Mesenchymal stem cell (in vitro differentiated cells and primary cell): ENCODE data around the gene TAOK3.

Experiments used
- DNase-seq: peaks from one replicate; pipeline ENCODE4 v3.0.0-alpha.2; 2013
- H2AFZ ChIP-seq: one replicate; pipeline ENCODE4 v1.6.1; 2013; ENCODE audit warnings: low read depth, mild to moderate bottlenecking, control low read depth, inconsistent platforms, low read length, moderate library complexity
- H2AK5ac ChIP-seq: 2 replicates; pipeline ENCODE4 v1.6.1; 2013; ENCODE audit warnings: low read length, moderate library complexity, mild to moderate bottlenecking, inconsistent platforms; ENCODE audit not compliant: severe bottlenecking
- H2BK120ac ChIP-seq: one replicate; pipeline ENCODE4 v1.6.1; 2013; ENCODE audit warnings: low read depth, mild to moderate bottlenecking, inconsistent platforms, low read length, moderate library complexity
- H2BK12ac ChIP-seq, 2 experiments: one replicate each; pipeline ENCODE4 v1.6.1; 2013; ENCODE audit warnings: inconsistent platforms in 2 of 2, low read length in 2 of 2, mild to moderate bottlenecking in 2 of 2, moderate library complexity in 2 of 2, control low read depth in 1 of 2
- H2BK15ac ChIP-seq: one replicate; pipeline ENCODE4 v1.6.1; 2013; ENCODE audit warnings: mild to moderate bottlenecking, low read depth, inconsistent platforms; ENCODE audit not compliant: poor library complexity, severe bottlenecking
- H2BK5ac ChIP-seq: 2 replicates; pipeline ENCODE4 v1.6.1; 2013; ENCODE audit warnings: low read depth, mild to moderate bottlenecking, low read length, control low read depth, inconsistent platforms; ENCODE audit not compliant: poor library complexity, severe bottlenecking
- H3K14ac ChIP-seq, 2 experiments: one replicate each; pipeline ENCODE4 v1.6.1; 2013; ENCODE audit warnings: inconsistent platforms in 2 of 2, low read length in 2 of 2, control low read depth in 1 of 2, mild to moderate bottlenecking in 1 of 2, moderate library complexity in 1 of 2
- H3K18ac ChIP-seq, 2 experiments: one replicate each; pipeline ENCODE4 v1.6.1; 2013; ENCODE audit warnings: inconsistent platforms in 2 of 2, low read length in 2 of 2, control low read depth in 1 of 2, low read depth in 1 of 2, mild to moderate bottlenecking in 1 of 2
- H3K23ac ChIP-seq, 2 experiments: one replicate each; pipeline ENCODE4 v1.6.1; 2013; ENCODE audit warnings: inconsistent platforms in 2 of 2, low read length in 2 of 2, mild to moderate bottlenecking in 2 of 2, moderate library complexity in 2 of 2, control low read depth in 1 of 2
- H3K27ac ChIP-seq: 2 replicates; pipeline ENCODE4 v1.5.1; 2013; ENCODE audit warnings: mild to moderate bottlenecking, moderate library complexity, low read length, control low read depth, inconsistent platforms; ENCODE audit not compliant: poor library complexity, severe bottlenecking
- H3K27me3 ChIP-seq, 2 experiments: 2 replicates each; pipeline versions ENCODE4 v1.6.1 to v1.7.0; 2013; ENCODE audit warnings: low read length in 2 of 2, mild to moderate bottlenecking in 2 of 2, moderate library complexity in 2 of 2, control low read depth in 1 of 2, inconsistent platforms in 1 of 2; ENCODE audit not compliant: control insufficient read depth in 1 of 2, insufficient read depth in 1 of 2
- H3K36me3 ChIP-seq, 2 experiments: 2 replicates each; pipeline versions ENCODE4 v1.6.1 to v1.7.0; 2013; ENCODE audit warnings: low read length in 2 of 2, control low read depth in 1 of 2, inconsistent platforms in 1 of 2, low read depth in 1 of 2, mild to moderate bottlenecking in 1 of 2; ENCODE audit not compliant: insufficient read depth in 2 of 2, control insufficient read depth in 1 of 2
- H3K4ac ChIP-seq, 2 experiments: one replicate each; pipeline ENCODE4 v1.6.1; 2013; ENCODE audit warnings: inconsistent platforms in 2 of 2, low read length in 2 of 2, mild to moderate bottlenecking in 2 of 2, moderate library complexity in 2 of 2, control low read depth in 1 of 2, low read depth in 1 of 2
- H3K4me1 ChIP-seq: 2 replicates; pipeline ENCODE4 v1.6.1; 2013; ENCODE audit warnings: low read depth, low read length, control low read depth; ENCODE audit not compliant: control insufficient read depth, insufficient read depth
- H3K4me2 ChIP-seq: 2 replicates; pipeline ENCODE4 v1.6.1; 2013; ENCODE audit warnings: low read length, mild to moderate bottlenecking, inconsistent platforms; ENCODE audit not compliant: poor library complexity, severe bottlenecking
- H3K4me3 ChIP-seq, 2 experiments: 2 replicates each; pipeline versions ENCODE4 v1.5.1 to v1.7.0; 2013; ENCODE audit warnings: low read length in 2 of 2, mild to moderate bottlenecking in 2 of 2, control low read depth in 1 of 2, low read depth in 1 of 2; ENCODE audit not compliant: insufficient read depth in 1 of 2
- H3K79me1 ChIP-seq: replicated peaks from 2 replicates; pipeline ENCODE4 v1.6.1; 2013; ENCODE audit warnings: mild to moderate bottlenecking, control low read depth, low read length, inconsistent platforms; ENCODE audit not compliant: poor library complexity, severe bottlenecking
- H3K9ac ChIP-seq: 2 replicates; pipeline ENCODE4 v1.7.0; 2013; ENCODE audit warnings: mild to moderate bottlenecking, low read length, moderate library complexity
- H3K9me3 ChIP-seq: 2 replicates; pipeline ENCODE4 v1.7.0; 2013; ENCODE audit warnings: mild to moderate bottlenecking, low read length; ENCODE audit not compliant: control insufficient read depth
- H4K8ac ChIP-seq: one replicate; pipeline ENCODE4 v1.6.1; 2013; ENCODE audit warnings: inconsistent platforms, mild to moderate bottlenecking, low read length, moderate library complexity
- H4K91ac ChIP-seq: one replicate; pipeline ENCODE4 v1.6.1; 2013; ENCODE audit warnings: mild to moderate bottlenecking, low read length, inconsistent platforms
- WGBS: methylation state at CpG from one replicate; pipeline ENCODE4 v1.1.7; 2013; ENCODE audit warnings: mixed read lengths; 5-methylcytosine and 5-hydroxymethylcytosine counted together

Gene TAOK3

DNA sequence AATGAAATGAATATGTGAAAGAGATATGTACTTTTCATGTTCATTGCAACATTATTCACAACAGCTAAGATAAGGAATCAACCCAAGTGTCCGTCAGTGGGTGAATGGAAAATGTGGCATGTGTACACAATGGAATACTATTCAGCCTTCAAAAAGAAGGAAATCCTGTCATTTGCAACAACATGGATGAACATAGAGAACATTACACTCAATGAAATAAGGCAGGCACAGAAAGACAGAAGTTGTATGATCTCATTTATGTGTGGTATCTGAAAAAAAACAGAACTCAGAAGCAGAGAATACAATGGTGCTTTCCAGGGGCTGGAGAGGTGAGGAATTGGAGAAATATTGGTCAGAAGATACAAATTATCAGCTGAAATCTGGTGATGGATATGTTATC lies 54.0 kb downstream of the TAOK3 start:
- Histone ChIP-seq H2AK5ac (no peak overlapping the region), H4K91ac (no peak overlapping the region), H3K4ac (no peak overlapping the region), H2BK15ac (no peak overlapping the region), H3K4me2 (no peak overlapping the region), H3K27me3 (no peaks in the 10 kb centered on the region), H3K9me3 (no peaks in the 10 kb centered on the region), H2BK5ac (no peak overlapping the region), H3K36me3 (no peaks in the 10 kb centered on the region), H3K18ac (no peak overlapping the region), H3K79me1 (peaks cover 5% of the 10 kb centered on the region), H3K23ac (no peak overlapping the region), H2BK120ac (no peak overlapping the region), H3K4me3 (no peak overlapping the region), H3K4me1 (no peaks in the 10 kb centered on the region), H4K8ac (no peak overlapping the region), H3K14ac (no peak overlapping the region), H3K27ac (no peak overlapping the region), H2AFZ (no peak overlapping the region), H3K9ac (no peak overlapping the region), H2BK12ac (no peak overlapping the region)
- DNase-seq: no peak
- WGBS: no CpG with 5 or more reads among the region's 1 CpG

DNA sequence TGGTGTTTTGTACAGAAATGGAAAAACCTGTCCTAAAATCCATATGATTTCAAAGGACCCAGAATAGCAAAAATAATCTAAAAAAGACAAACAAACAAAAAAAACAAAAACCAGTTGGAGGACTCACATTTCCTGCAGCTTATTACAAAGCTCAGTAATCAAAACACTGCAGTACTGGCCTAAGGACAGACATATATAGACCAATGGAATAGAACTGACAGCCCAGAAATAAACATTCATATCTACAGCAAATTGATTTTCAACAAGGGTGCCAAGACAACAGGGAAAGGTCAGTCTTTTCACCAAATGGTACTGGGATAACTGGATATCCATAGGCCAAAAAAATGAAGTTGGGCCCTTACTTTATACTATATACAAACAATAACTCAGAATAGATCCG lies 55.0 kb downstream of the TAOK3 start:
- H3K27ac ChIP-seq: no peak overlapping the region
- no peak overlapping the region for H3K4me3 ChIP-seq
- H3K27me3 ChIP-seq: no peaks in the 10 kb centered on the region
- no peak overlapping the region for H4K91ac ChIP-seq
- no peak overlapping the region for H2AK5ac ChIP-seq
- H3K36me3 ChIP-seq: no peaks in the 10 kb centered on the region
- no peak overlapping the region for H2BK15ac ChIP-seq
- no peak overlapping the region for H3K14ac ChIP-seq
- H3K9ac ChIP-seq: no peak overlapping the region
- no peak overlapping the region for H3K18ac ChIP-seq
- no peak overlapping the region for H3K4ac ChIP-seq
- no peak for DNase-seq
- no peak overlapping the region for H2BK120ac ChIP-seq
- no peaks in the 10 kb centered on the region for H3K4me1 ChIP-seq
- H3K79me1 ChIP-seq: peaks cover 5% of the 10 kb centered on the region
- WGBS: no CpG with 5 or more reads among the region's 1 CpG
- no peak overlapping the region for H3K4me2 ChIP-seq
- no peak overlapping the region for H2BK12ac ChIP-seq
- H4K8ac ChIP-seq: no peak overlapping the region
- H3K23ac ChIP-seq: no peak overlapping the region
- no peak overlapping the region for H2BK5ac ChIP-seq
- H3K9me3 ChIP-seq: no peaks in the 10 kb centered on the region
- H2AFZ ChIP-seq: no peak overlapping the region

GRCh38 chr12:118315821-118316220 lies 56.9 kb downstream of the TAOK3 start:
- no peak overlapping the region for H3K14ac ChIP-seq
- no peak overlapping the region for H3K4me2 ChIP-seq
- H3K27me3 ChIP-seq: no peaks in the 10 kb centered on the region
- H2AFZ ChIP-seq: no peak overlapping the region
- no peak overlapping the region for H2BK15ac ChIP-seq
- no peak overlapping the region for H3K23ac ChIP-seq
- no peak overlapping the region for H4K91ac ChIP-seq
- peak overlapping the region; percentile 11 for H3K9ac ChIP-seq
- H3K4me3 ChIP-seq: no peak overlapping the region
- no peak for DNase-seq
- H3K79me1 ChIP-seq: peaks cover 5% of the 10 kb centered on the region
- no peaks in the 10 kb centered on the region for H3K36me3 ChIP-seq
- no peak overlapping the region for H3K27ac ChIP-seq
- no peak overlapping the region for H4K8ac ChIP-seq
- H2BK120ac ChIP-seq: no peak overlapping the region
- peak overlapping the region in 1 of 2 experiments; percentile 21 for H3K18ac ChIP-seq
- no peak overlapping the region for H3K4ac ChIP-seq
- no peaks in the 10 kb centered on the region for H3K9me3 ChIP-seq
- no peak overlapping the region for H2BK5ac ChIP-seq
- H2AK5ac ChIP-seq: no peak overlapping the region
- H3K4me1 ChIP-seq: no peaks in the 10 kb centered on the region
- no peak overlapping the region for H2BK12ac ChIP-seq

DNA sequence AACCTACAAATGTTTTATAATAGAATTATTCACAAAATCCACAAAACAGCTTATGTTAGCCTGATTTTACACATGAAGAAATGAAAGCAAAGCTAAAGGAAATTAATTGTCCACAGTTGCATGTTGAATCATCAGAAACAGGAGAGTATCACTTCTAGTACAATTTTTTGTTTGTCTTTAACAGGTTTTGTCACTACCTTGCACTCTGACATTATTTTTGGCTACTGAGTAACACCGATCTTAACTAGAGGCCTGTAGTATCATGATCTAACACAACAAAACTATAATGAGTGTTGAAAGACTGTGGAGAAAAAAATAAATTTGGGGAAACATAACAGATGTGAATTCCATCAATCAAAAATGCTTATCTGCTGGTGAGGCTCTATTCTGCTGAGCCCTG lies 60.1 kb downstream of the TAOK3 start:
- Histone ChIP-seq H2BK12ac (no peak overlapping the region), H3K4me2 (no peak overlapping the region), H3K18ac (no peak overlapping the region), H3K4me1 (peaks cover 2% of the 10 kb centered on the region), H3K36me3 (no peaks in the 10 kb centered on the region), H3K9me3 (no peaks in the 10 kb centered on the region), H2AK5ac (no peak overlapping the region), H3K4me3 (no peak overlapping the region), H3K27me3 (no peaks in the 10 kb centered on the region), H4K91ac (no peak overlapping the region), H2AFZ (no peak overlapping the region), H2BK120ac (no peak overlapping the region), H3K79me1 (peaks cover 5% of the 10 kb centered on the region), H3K9ac (peak overlapping the region; percentile 20), H3K23ac (no peak overlapping the region), H2BK5ac (no peak overlapping the region), H3K4ac (no peak overlapping the region), H2BK15ac (no peak overlapping the region), H4K8ac (no peak overlapping the region), H3K27ac (no peak overlapping the region), H3K14ac (no peak overlapping the region)
- WGBS: no CpG with 5 or more reads among the region's 1 CpG
- no peak for DNase-seq
